Ascending aorta (tissue), 2 donors: ENCODE results near the gene SRGAP1. TPM values are rescaled to one million over a fixed set of nuclear protein-coding genes. Genes with fewer than 3 reads are reported as not detected.
"Not testable (repeated sequence)": the region's sequence is repeated elsewhere in the genome, so short reads cannot be mapped to it uniquely, and the experiment has no call there.

Experiments
- DNase-seq, 2 donors: peaks; one replicate each; pipeline ENCODE4 v3.0.0-alpha.2; 2019; ENCODE audit warnings: low spot score in 2 of 2
- H3K27ac ChIP-seq, 2 donors: fragments of 200-600 bp; sonication (generic); one replicate each; pipeline ENCODE4 v1.5.1; 2016 to 2017; ENCODE audit warnings: mild to moderate bottlenecking in 1 of 2
- H3K27me3 ChIP-seq: fragments of 200-600 bp; sonication (generic); one replicate; pipeline ENCODE4 v1.5.1; 2017
- H3K36me3 ChIP-seq, 2 donors: fragments of 200-600 bp; sonication (generic); one replicate each; pipeline ENCODE4 v1.5.1; 2016
- H3K4me1 ChIP-seq, 2 donors: fragments of 200-600 bp; sonication (generic); one replicate each; pipeline ENCODE4 v1.5.1; 2016 to 2017; ENCODE audit warnings: mild to moderate bottlenecking in 1 of 2
- H3K4me3 ChIP-seq, 2 donors: fragments of 200-600 bp; sonication (generic); one replicate each; pipeline ENCODE4 v1.5.1; 2016 to 2017; ENCODE audit warnings: mild to moderate bottlenecking in 1 of 2
- H3K9me3 ChIP-seq, 2 donors: fragments of 200-600 bp; sonication (generic); one replicate each; pipeline ENCODE4 v1.5.1; 2016
- intact Hi-C: fragments of 100-400 bp; cut with DNase I; formaldehyde crosslinking; loops from one replicate; pipeline ENCODE4 v1.15.1; 2023
- total RNA-seq: library from RNA; depleted of rRNA; stranded (reverse); fragments of >200 nt; gene quantifications from one replicate; pipeline ENCODE4 v1.1.0, GENCODE V29; 2016
- TF ChIP-seq, protein P1 (sequence below), 3 experiments: fragments of 200-600 bp in 2 of 3; fragments of 450-650 bp in 1 of 3; sonication (generic) in 2 of 3; IDR thresholded peaks; one replicate each; pipeline ENCODE4 v1.5.1; 2016 to 2019; ENCODE audit warnings: antibody characterized with exemption in 3 of 3, mild to moderate bottlenecking in 1 of 3, moderate library complexity in 1 of 3

The SRGAP1 gene
- total RNA-seq, 1 donor from 2014 or later = 5.5 TPM

DNA sequence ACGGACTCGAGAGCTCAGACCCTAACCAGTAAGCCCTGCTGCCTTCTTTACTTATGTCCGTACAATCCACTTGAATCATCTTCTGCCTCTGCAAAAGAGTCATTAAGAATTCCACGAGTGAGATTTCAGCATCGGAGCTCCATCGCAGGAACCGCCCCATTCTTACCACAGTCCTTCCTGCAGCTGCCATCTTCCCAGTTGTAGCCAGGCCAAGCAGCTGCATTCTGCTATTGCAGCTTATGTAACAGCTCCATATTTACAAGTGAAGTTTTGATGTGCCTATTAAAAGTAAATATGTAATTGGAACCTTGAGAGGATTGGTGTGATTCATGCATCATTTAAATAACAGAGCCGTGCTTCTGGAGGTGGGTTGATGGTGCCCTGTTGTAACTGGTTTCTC lies 220.2 kb downstream of the SRGAP1 start:
- H3K4me1 ChIP-seq = peaks cover 0 to 5% of the 10 kb centered on the region in 2 donors
- TF ChIP-seq, protein P1, sequence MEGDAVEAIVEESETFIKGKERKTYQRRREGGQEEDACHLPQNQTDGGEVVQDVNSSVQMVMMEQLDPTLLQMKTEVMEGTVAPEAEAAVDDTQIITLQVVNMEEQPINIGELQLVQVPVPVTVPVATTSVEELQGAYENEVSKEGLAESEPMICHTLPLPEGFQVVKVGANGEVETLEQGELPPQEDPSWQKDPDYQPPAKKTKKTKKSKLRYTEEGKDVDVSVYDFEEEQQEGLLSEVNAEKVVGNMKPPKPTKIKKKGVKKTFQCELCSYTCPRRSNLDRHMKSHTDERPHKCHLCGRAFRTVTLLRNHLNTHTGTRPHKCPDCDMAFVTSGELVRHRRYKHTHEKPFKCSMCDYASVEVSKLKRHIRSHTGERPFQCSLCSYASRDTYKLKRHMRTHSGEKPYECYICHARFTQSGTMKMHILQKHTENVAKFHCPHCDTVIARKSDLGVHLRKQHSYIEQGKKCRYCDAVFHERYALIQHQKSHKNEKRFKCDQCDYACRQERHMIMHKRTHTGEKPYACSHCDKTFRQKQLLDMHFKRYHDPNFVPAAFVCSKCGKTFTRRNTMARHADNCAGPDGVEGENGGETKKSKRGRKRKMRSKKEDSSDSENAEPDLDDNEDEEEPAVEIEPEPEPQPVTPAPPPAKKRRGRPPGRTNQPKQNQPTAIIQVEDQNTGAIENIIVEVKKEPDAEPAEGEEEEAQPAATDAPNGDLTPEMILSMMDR (IDR thresholded peaks at IDR 0.05) = no peak
- intact Hi-C loops = no loop called here
- H3K36me3 ChIP-seq = no peaks in the 10 kb centered on the region
- no peak overlapping the region for H3K27ac ChIP-seq
- H3K9me3 ChIP-seq = no peaks in the 10 kb centered on the region
- no peak for DNase-seq
- H3K27me3 ChIP-seq = no peaks in the 10 kb centered on the region
- H3K4me3 ChIP-seq = no peak overlapping the region

GRCh38 chr12:64065881-64066451 lies 221.5 kb downstream of the SRGAP1 start:
- intact Hi-C loops = no loop called here
- Histone ChIP-seq H3K4me1 (peaks cover 0 to 5% of the 10 kb centered on the region in 2 donors), H3K27me3 (no peaks in the 10 kb centered on the region), H3K9me3 (no peaks in the 10 kb centered on the region), H3K4me3 (no peak overlapping the region), H3K27ac (no peak overlapping the region), H3K36me3 (no peaks in the 10 kb centered on the region)
- TF ChIP-seq, protein P1 (IDR thresholded peaks at IDR 0.05) = no peak
- no peak for DNase-seq

- Histone ChIP-seq H3K27me3 (no peaks in the 10 kb centered on the region), H3K4me3 (no peak overlapping the region), H3K4me1 (peaks cover 0 to 5% of the 10 kb centered on the region in 2 donors), H3K36me3 (no peaks in the 10 kb centered on the region), H3K9me3 (no peaks in the 10 kb centered on the region), H3K27ac (peak overlapping the region in 1 of 2 donors; percentile 6)
- no peak for DNase-seq
- TF ChIP-seq, protein P1 (IDR thresholded peaks at IDR 0.05) = no peak
- intact Hi-C loops = no loop called here
Observed at GRCh38 chr12:64066776-64067175, 222.3 kb downstream of the SRGAP1 start.

GRCh38 chr12:64070454-64070853 lies 226.0 kb downstream of the SRGAP1 start:
- no peaks in the 10 kb centered on the region for H3K27me3 ChIP-seq
- peaks cover 0 to 5% of the 10 kb centered on the region in 2 donors for H3K4me1 ChIP-seq
- no peaks in the 10 kb centered on the region for H3K9me3 ChIP-seq
- no peaks in the 10 kb centered on the region for H3K36me3 ChIP-seq
- no peak for DNase-seq
- intact Hi-C loops = no loop called here
- no peak overlapping the region for H3K27ac ChIP-seq
- TF ChIP-seq, protein P1 (IDR thresholded peaks at IDR 0.05) = no peak
- H3K4me3 ChIP-seq = no peak overlapping the region

DNA sequence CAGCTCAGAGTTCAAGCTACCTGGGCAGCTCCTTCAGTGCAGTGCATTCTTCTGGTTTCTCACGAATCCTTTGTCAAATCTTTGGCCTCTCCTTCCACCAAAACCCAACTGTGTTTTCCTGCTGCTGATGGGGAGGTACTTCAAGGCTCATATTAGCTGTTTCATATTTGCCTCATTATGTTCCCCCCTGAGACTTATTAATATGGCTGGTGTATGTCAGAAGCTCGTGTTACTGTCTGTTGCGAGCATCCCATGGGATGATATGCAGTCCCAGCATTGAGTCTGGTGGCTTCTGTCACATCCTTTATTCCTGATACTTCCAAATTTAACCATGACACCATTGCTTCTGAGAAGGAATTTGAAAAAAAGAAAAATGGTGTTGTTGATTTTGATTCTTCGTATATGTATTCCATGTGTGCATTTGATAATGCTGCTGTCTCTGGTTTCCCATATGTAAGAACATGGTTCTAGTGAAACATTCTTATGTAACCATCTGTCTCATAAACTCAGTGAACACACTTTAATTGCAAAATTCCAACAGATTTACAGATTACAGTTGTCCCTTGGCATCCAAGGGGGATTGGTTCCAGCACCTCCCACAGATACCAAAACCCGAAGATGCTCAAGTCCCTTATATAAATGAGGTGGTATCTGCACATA lies 228.5 kb downstream of the SRGAP1 start:
- no peak for DNase-seq
- intact Hi-C loops = no loop called here
- Histone ChIP-seq H3K27ac (no peak overlapping the region), H3K4me1 (no peaks in the 10 kb centered on the region), H3K27me3 (no peaks in the 10 kb centered on the region), H3K9me3 (no peaks in the 10 kb centered on the region), H3K36me3 (no peaks in the 10 kb centered on the region), H3K4me3 (no peak overlapping the region)
- TF ChIP-seq, protein P1 (IDR thresholded peaks at IDR 0.05) = no peak

DNA sequence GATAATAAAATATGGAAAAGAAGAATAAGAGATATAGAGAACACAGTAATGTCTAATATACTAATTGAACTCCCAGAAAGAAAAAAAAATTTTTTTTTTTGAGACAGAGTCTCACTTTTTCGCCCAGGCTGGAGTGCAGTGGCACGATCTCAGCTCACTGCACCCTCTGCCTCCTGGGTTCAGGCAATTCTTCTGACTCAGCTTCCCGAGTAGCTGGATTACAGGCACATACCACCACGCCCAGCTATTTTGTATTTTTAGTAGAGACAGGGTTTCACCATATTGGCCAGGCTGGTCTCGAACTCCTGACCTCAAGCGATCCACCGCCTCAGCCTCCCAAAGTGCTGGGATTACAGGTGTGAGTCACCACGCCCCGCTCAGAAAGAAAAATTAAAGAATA lies 232.1 kb downstream of the SRGAP1 start:
- H3K4me3 ChIP-seq, H3K27ac ChIP-seq, H3K9me3 ChIP-seq, H3K36me3 ChIP-seq, H3K27me3 ChIP-seq, H3K4me1 ChIP-seq, intact Hi-C loops, DNase-seq: not testable (repeated sequence)
